C4-2B (cell line): ENCODE results near the gene KRT12.

Experiments used
- ZFX ChIP-seq: fragments of 450-650 bp; IDR thresholded peaks from 2 replicates; pipeline ENCODE4 v1.6.1; 2017
- TF ChIP-seq, protein P1 (sequence below): fragments of 450-650 bp; conservative IDR thresholded peaks from 2 replicates; pipeline ENCODE4 v1.5.1; 2017; ENCODE audit warnings: mild to moderate bottlenecking

DNA sequence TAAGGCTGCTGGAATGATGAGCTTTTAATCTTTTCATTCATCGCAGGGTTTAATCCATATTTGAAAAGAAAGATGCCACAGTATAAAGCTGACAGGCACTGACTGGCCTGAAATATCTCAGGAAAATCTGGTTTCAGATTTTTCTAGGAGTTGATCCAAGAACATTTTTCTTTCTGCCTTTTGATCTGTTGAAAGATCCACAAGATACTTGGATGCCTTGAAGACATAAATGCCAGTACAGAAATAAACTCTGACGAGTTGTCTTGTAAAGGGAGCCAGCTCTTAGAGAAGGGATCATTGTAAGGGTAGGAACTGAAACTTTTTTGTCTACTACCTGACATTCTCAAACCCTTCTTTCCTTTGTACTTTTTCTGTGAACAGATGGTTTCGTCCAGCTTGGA, 43.4 kb upstream of the KRT12 start:
- TF ChIP-seq, protein P1, sequence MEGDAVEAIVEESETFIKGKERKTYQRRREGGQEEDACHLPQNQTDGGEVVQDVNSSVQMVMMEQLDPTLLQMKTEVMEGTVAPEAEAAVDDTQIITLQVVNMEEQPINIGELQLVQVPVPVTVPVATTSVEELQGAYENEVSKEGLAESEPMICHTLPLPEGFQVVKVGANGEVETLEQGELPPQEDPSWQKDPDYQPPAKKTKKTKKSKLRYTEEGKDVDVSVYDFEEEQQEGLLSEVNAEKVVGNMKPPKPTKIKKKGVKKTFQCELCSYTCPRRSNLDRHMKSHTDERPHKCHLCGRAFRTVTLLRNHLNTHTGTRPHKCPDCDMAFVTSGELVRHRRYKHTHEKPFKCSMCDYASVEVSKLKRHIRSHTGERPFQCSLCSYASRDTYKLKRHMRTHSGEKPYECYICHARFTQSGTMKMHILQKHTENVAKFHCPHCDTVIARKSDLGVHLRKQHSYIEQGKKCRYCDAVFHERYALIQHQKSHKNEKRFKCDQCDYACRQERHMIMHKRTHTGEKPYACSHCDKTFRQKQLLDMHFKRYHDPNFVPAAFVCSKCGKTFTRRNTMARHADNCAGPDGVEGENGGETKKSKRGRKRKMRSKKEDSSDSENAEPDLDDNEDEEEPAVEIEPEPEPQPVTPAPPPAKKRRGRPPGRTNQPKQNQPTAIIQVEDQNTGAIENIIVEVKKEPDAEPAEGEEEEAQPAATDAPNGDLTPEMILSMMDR, result no peak
- no peak for TF ChIP-seq ZFX
